Skeletal muscle satellite cell (primary cell): ENCODE data around the gene KCNH3.
"Not testable (repeated sequence)": the region's sequence is repeated elsewhere in the genome, so short reads cannot be mapped to it uniquely, and the experiment has no call there.

ENCODE experiments used
- H3K27me3 ChIP-seq: 2 replicates; pipeline ENCODE4 v1.7.0; 2013; ENCODE audit warnings: low read length; ENCODE audit not compliant: control insufficient read depth, insufficient read depth
- H3K36me3 ChIP-seq: 2 replicates; pipeline ENCODE4 v1.7.0; 2013; ENCODE audit warnings: mild to moderate bottlenecking, control low read depth, low read length; ENCODE audit not compliant: insufficient read depth
- H3K4me1 ChIP-seq: 2 replicates; pipeline ENCODE4 v1.7.0; 2013; ENCODE audit warnings: low read length; ENCODE audit not compliant: control insufficient read depth, insufficient read depth
- H3K4me2 ChIP-seq: 2 replicates; pipeline ENCODE4 v1.7.0; 2013; ENCODE audit warnings: mild to moderate bottlenecking, low read length
- H3K4me3 ChIP-seq: 2 replicates; pipeline ENCODE4 v1.7.0; 2013; ENCODE audit warnings: low read length
- H3K9ac ChIP-seq: 2 replicates; pipeline ENCODE4 v1.7.0; 2013; ENCODE audit warnings: mild to moderate bottlenecking, low read depth, low read length, moderate library complexity
- H3K9me3 ChIP-seq: replicated peaks from 2 replicates; pipeline ENCODE4 v1.7.0; 2013; ENCODE audit warnings: mild to moderate bottlenecking, control low read depth, low read length

Gene KCNH3

GRCh38 chr12:49585477-49586459 is 46.9 kb downstream of the KCNH3 start:
- Histone ChIP-seq H3K36me3 (no peaks in the 10 kb centered on the region), H3K4me3 (no peak overlapping the region), H3K27me3 (no peaks in the 10 kb centered on the region), H3K4me1 (peaks cover 12% of the 10 kb centered on the region), H3K9me3 (no peaks in the 10 kb centered on the region), H3K9ac (no peak overlapping the region), H3K4me2 (no peak overlapping the region)

- Histone ChIP-seq H3K9me3 (no peaks in the 10 kb centered on the region), H3K9ac (no peak overlapping the region), H3K4me2 (no peak overlapping the region), H3K36me3 (no peaks in the 10 kb centered on the region), H3K27me3 (no peaks in the 10 kb centered on the region), H3K4me1 (peaks cover 10% of the 10 kb centered on the region), H3K4me3 (no peak overlapping the region)
Measured at GRCh38 chr12:49587174-49587908, 48.5 kb downstream of the KCNH3 start.

- no peaks in the 10 kb centered on the region for H3K9me3 ChIP-seq
- H3K27me3 ChIP-seq: no peaks in the 10 kb centered on the region
- H3K36me3 ChIP-seq: no peaks in the 10 kb centered on the region
- H3K9ac ChIP-seq: no peak overlapping the region
- H3K4me1 ChIP-seq: peaks cover 6% of the 10 kb centered on the region
- no peak overlapping the region for H3K4me2 ChIP-seq
- no peak overlapping the region for H3K4me3 ChIP-seq
Measured at GRCh38 chr12:49588281-49588680, 49.5 kb downstream of the KCNH3 start.

DNA sequence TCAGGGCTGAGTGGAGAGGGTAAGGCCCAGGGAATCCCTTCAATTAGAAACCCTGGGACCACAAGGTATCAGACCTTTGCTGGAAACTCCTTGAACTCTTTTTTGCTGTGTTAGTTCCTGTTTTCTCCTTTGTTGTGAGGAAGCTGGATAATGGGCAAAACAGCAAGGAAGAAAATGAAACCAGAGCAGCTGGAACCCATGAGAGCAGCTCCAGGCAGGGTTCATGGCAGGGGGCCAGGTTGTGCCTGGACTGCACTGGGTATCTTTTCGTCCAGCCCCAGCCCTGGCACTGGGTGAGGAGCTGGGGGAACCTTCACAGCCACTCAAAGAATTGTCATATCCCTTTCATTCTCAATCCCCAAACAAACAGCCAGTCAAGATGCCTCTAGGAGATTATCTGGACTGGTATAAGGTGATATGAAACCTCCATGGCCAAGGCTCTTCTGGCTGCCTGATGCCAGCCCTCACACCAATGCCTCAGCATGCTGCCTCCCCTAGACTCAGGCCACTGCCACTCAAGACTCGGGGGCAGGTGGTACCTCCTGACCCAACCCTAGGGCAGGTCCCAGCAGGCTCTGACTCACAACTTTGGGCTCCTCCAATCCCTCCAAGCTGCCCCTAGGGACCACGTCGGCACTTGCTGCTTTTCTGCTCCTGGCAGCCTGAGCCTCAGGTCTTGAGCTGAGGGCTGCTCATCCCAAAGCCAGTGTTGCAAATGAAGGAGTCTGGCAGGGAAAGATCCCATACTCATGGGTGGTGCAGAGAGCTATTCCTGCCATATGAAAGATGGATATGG is 50.1 kb downstream of the KCNH3 start:
- Histone ChIP-seq H3K27me3 (no peaks in the 10 kb centered on the region), H3K4me3 (no peak overlapping the region), H3K4me2 (no peak overlapping the region), H3K36me3 (no peaks in the 10 kb centered on the region), H3K4me1 (no peaks in the 10 kb centered on the region), H3K9me3 (no peaks in the 10 kb centered on the region), H3K9ac (no peak overlapping the region)

- no peaks in the 10 kb centered on the region for H3K9me3 ChIP-seq
- H3K36me3 ChIP-seq: peaks cover 4% of the 10 kb centered on the region
- H3K4me1 ChIP-seq: no peaks in the 10 kb centered on the region
- H3K9ac ChIP-seq: no peak overlapping the region
- H3K27me3 ChIP-seq: no peaks in the 10 kb centered on the region
- H3K4me3 ChIP-seq: no peak overlapping the region
- no peak overlapping the region for H3K4me2 ChIP-seq
Measured at GRCh38 chr12:49598527-49598926, 59.7 kb downstream of the KCNH3 start.

GRCh38 chr12:49599961-49600360 is 61.1 kb downstream of the KCNH3 start:
- no peak overlapping the region for H3K4me3 ChIP-seq
- H3K9ac ChIP-seq: no peak overlapping the region
- no peak overlapping the region for H3K4me2 ChIP-seq
- peaks cover 4% of the 10 kb centered on the region for H3K36me3 ChIP-seq
- H3K4me1 ChIP-seq: no peaks in the 10 kb centered on the region
- H3K27me3 ChIP-seq: no peaks in the 10 kb centered on the region
- no peaks in the 10 kb centered on the region for H3K9me3 ChIP-seq

- Histone ChIP-seq H3K4me3 (no peak overlapping the region), H3K9ac (no peak overlapping the region), H3K4me2 (no peak overlapping the region), H3K27me3 (no peaks in the 10 kb centered on the region), H3K4me1 (no peaks in the 10 kb centered on the region), H3K36me3 (peaks cover 4% of the 10 kb centered on the region), H3K9me3 (no peaks in the 10 kb centered on the region)
Measured at GRCh38 chr12:49603721-49604120, 64.9 kb downstream of the KCNH3 start.

GRCh38 chr12:49604856-49605255 is 66.0 kb downstream of the KCNH3 start:
- H3K4me1 ChIP-seq: no peaks in the 10 kb centered on the region
- H3K4me2 ChIP-seq: no peak overlapping the region
- no peaks in the 10 kb centered on the region for H3K27me3 ChIP-seq
- H3K9me3 ChIP-seq: no peaks in the 10 kb centered on the region
- peaks cover 4% of the 10 kb centered on the region for H3K36me3 ChIP-seq
- no peak overlapping the region for H3K9ac ChIP-seq
- no peak overlapping the region for H3K4me3 ChIP-seq

DNA sequence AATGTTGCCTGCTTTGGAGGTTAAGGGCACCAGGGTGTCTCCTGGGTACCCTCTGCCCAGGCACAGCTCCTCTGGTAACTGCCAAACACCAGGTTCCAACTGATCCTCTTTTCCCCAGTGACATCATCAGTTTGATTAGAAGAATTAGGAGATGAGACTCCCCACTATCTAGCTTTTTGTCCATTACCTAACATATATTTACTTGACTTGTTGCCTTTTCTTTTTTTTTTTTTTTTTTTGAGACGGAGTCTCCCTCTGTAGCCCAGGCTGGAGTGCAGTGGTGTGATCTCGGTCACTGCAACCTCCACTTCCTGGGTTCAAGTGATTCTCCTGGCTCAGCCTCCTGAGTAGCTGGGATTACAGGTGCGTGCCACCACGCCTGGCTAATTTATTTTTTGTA is 66.7 kb downstream of the KCNH3 start, which contains the start of gene FAM186B:
Gene FAM186B, minus strand, starts transcription at position 101 of the 400 bp plus-strand sequence. CDS start 162 bp downstream, outside the sequence.
- not testable (repeated sequence) for H3K36me3 ChIP-seq, H3K4me3 ChIP-seq, H3K27me3 ChIP-seq, H3K9me3 ChIP-seq, H3K4me2 ChIP-seq, H3K4me1 ChIP-seq, H3K9ac ChIP-seq
